Uterus (tissue), 2 donors: ENCODE results near the gene PAQR3.
A peak's percentile ranks its signal among the peaks of the same experiment; 100 is the strongest.

Experiments
- POLR2A ChIP-seq, 2 donors: fragments of 450-650 bp; IDR thresholded peaks; one replicate each; pipeline ENCODE4 v1.6.1; 2016; ENCODE audit warnings: antibody characterized with exemption in 2 of 2, mild to moderate bottlenecking in 1 of 2, moderate library complexity in 1 of 2
- TF ChIP-seq, protein P1 (sequence below), 4 experiments: fragments of 200-600 bp in 2 of 4; fragments of 450-650 bp in 2 of 4; sonication (generic) in 2 of 4; IDR thresholded peaks; one replicate each; pipeline ENCODE4 v1.5.1; 2016 to 2019; ENCODE audit warnings: antibody characterized with exemption in 4 of 4, mild to moderate bottlenecking in 2 of 4, moderate library complexity in 1 of 4

DNA sequence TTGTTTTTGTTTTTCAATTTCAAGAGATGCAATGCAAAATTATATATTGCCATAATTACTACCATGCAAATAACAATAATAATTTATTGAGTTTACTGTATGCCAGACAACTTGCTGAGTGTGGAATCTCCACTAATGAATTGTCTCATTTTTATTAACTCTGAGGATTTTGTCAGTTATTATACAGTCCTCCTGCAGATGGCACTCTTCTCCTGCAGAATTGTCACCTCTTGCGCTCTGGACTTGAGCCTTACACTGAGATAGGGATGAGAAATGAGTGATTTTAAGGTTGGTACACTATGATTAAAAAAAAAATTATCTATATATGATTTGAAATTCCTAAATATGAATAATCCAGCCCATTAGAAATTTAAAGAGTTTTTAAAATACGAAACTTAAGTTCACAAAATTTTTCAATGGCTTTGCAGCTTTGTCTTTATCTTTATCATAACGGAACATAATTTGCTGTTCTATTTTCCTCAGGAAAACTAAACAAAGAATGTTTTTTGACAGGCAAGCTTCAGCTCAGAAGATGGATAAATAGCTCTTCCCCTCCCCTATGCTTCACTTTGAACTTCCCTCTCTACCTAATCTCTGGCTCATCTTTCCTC is 12.7 kb upstream of the PAQR3 start:
- TF ChIP-seq, protein P1, sequence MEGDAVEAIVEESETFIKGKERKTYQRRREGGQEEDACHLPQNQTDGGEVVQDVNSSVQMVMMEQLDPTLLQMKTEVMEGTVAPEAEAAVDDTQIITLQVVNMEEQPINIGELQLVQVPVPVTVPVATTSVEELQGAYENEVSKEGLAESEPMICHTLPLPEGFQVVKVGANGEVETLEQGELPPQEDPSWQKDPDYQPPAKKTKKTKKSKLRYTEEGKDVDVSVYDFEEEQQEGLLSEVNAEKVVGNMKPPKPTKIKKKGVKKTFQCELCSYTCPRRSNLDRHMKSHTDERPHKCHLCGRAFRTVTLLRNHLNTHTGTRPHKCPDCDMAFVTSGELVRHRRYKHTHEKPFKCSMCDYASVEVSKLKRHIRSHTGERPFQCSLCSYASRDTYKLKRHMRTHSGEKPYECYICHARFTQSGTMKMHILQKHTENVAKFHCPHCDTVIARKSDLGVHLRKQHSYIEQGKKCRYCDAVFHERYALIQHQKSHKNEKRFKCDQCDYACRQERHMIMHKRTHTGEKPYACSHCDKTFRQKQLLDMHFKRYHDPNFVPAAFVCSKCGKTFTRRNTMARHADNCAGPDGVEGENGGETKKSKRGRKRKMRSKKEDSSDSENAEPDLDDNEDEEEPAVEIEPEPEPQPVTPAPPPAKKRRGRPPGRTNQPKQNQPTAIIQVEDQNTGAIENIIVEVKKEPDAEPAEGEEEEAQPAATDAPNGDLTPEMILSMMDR (IDR thresholded peaks at IDR 0.05) = peak; percentile 68 to 77 (median 74)
- TF ChIP-seq POLR2A (IDR thresholded peaks at IDR 0.05) = no peak
